T-helper 22 cell (primary cell): Measurements from ENCODE around the gene BMPR1A.
"Not testable (repeated sequence)": the region's sequence is repeated elsewhere in the genome, so short reads cannot be mapped to it uniquely, and the experiment has no call there.

Experiments used
- DNase-seq: peaks from one replicate; pipeline ENCODE4 v3.0.0-alpha.2; 2020; ENCODE audit warnings: low read depth

The BMPR1A gene

GRCh38 chr10:86850481-86850880 is 94.1 kb downstream of the BMPR1A start:
- DNase-seq, result no peak

GRCh38 chr10:86851328-86852207 is 95.1 kb downstream of the BMPR1A start:
- no peak for DNase-seq

- not testable (repeated sequence) for DNase-seq
These were observed 97.2 kb downstream of the BMPR1A start for GRCh38 chr10:86853582-86853981.

- no peak for DNase-seq
These were observed 99.1 kb downstream of the BMPR1A start for GRCh38 chr10:86855513-86855912.

GRCh38 chr10:86856156-86856555 is 99.7 kb downstream of the BMPR1A start:
- DNase-seq, result no peak

- DNase-seq, result no peak
These were observed 100.8 kb downstream of the BMPR1A start for GRCh38 chr10:86857128-86857721.

- DNase-seq, result no peak
These were observed 101.6 kb downstream of the BMPR1A start for GRCh38 chr10:86858011-86858410.

GRCh38 chr10:86861351-86861750 is 104.9 kb downstream of the BMPR1A start:
- DNase-seq, result no peak

GRCh38 chr10:86862373-86862772 is 106.0 kb downstream of the BMPR1A start:
- DNase-seq, result no peak

- DNase-seq, result no peak
These were observed 106.5 kb downstream of the BMPR1A start for GRCh38 chr10:86862786-86863483.

- no peak for DNase-seq
These were observed 107.0 kb downstream of the BMPR1A start for GRCh38 chr10:86863484-86863842.

GRCh38 chr10:86865011-86865811 is 108.8 kb downstream of the BMPR1A start:
- DNase-seq, result not testable (repeated sequence)

- no peak for DNase-seq
These were observed 110.7 kb downstream of the BMPR1A start for GRCh38 chr10:86867149-86867548.

- no peak for DNase-seq
These were observed 111.9 kb downstream of the BMPR1A start for GRCh38 chr10:86868353-86868752.

GRCh38 chr10:86870679-86871078 is 114.3 kb downstream of the BMPR1A start:
- no peak for DNase-seq

GRCh38 chr10:86871563-86872183 is 115.3 kb downstream of the BMPR1A start:
- no peak for DNase-seq

GRCh38 chr10:86872757-86873156 is 116.3 kb downstream of the BMPR1A start:
- no peak for DNase-seq

- DNase-seq, result no peak
These were observed 120.3 kb downstream of the BMPR1A start for GRCh38 chr10:86876748-86877147.

- no peak for DNase-seq
These were observed 122.7 kb downstream of the BMPR1A start for GRCh38 chr10:86878983-86879713.

- DNase-seq, result no peak
These were observed 124.6 kb downstream of the BMPR1A start for GRCh38 chr10:86880971-86881370.
